RCC 7860 (cell line): ENCODE data around the gene RGS6.

ENCODE experiments used
- DNase-seq: peaks from one replicate; pipeline ENCODE4 v3.0.0-alpha.2; 2015; ENCODE audit warnings: low spot score
- FAIRE-seq: peaks from 2 replicates; lab custom pipeline; 2012; peaks lifted over from hg19 to GRCh38; lab: Jason Lieb, UNC

Gene RGS6

GRCh38 chr14:72563676-72564075, 631.4 kb downstream of the RGS6 start:
- FAIRE-seq = no peak
- DNase-seq = no peak

GRCh38 chr14:72565149-72565559, 632.9 kb downstream of the RGS6 start:
- no peak for FAIRE-seq
- no peak for DNase-seq

- FAIRE-seq = no peak
- no peak for DNase-seq
Observed at GRCh38 chr14:72565917-72566316, 633.7 kb downstream of the RGS6 start.

- DNase-seq (no peak), FAIRE-seq (no peak)
Observed at GRCh38 chr14:72567226-72567625, 635.0 kb downstream of the RGS6 start.

GRCh38 chr14:72568296-72568992, 636.2 kb downstream of the RGS6 start:
- FAIRE-seq (no peak), DNase-seq (no peak)

GRCh38 chr14:72573725-72574417, 641.6 kb downstream of the RGS6 start:
- no peak for FAIRE-seq

GRCh38 chr14:72574715-72575114, 642.5 kb downstream of the RGS6 start:
- DNase-seq (no peak), FAIRE-seq (no peak)

More at GRCh38 chr14:72573725-72574417, 641.6 kb downstream of the RGS6 start:
- DNase-seq = no peak

- FAIRE-seq (no peak), DNase-seq (no peak)
Observed at GRCh38 chr14:72576258-72576657, 644.0 kb downstream of the RGS6 start.

- DNase-seq (no peak), FAIRE-seq (no peak)
Observed at GRCh38 chr14:72577521-72577920, 645.3 kb downstream of the RGS6 start.

- no peak for DNase-seq
- FAIRE-seq = no peak
Observed at GRCh38 chr14:72578514-72578913, 646.3 kb downstream of the RGS6 start.

GRCh38 chr14:72582582-72582981, 650.4 kb downstream of the RGS6 start:
- FAIRE-seq (no peak), DNase-seq (no peak)

- DNase-seq = no peak
- FAIRE-seq = no peak
Observed at GRCh38 chr14:72583316-72584272, 651.4 kb downstream of the RGS6 start.

GRCh38 chr14:72588521-72588920, 656.3 kb downstream of the RGS6 start:
- DNase-seq (no peak), FAIRE-seq (no peak)

- no peak for DNase-seq
- no peak for FAIRE-seq
Observed at GRCh38 chr14:72589652-72590051, 657.4 kb downstream of the RGS6 start.

GRCh38 chr14:72590577-72590976, 658.3 kb downstream of the RGS6 start:
- DNase-seq = no peak
- no peak for FAIRE-seq

- no peak for FAIRE-seq
- no peak for DNase-seq
Observed at GRCh38 chr14:72591391-72591790, 659.2 kb downstream of the RGS6 start.

GRCh38 chr14:72594099-72594901, 662.1 kb downstream of the RGS6 start:
- FAIRE-seq (no peak), DNase-seq (no peak)

- no peak for FAIRE-seq
- no peak for DNase-seq
Observed at GRCh38 chr14:72595152-72595862, 663.1 kb downstream of the RGS6 start.

- FAIRE-seq = no peak
Observed at GRCh38 chr14:72597252-72598233, 665.3 kb downstream of the RGS6 start.

More at GRCh38 chr14:72597252-72598233, 665.3 kb downstream of the RGS6 start:
- no peak for DNase-seq
